Left ventricle myocardium superior (tissue), 1 donor: ENCODE data around the gene CACNA1D. TPM values are rescaled to one million over a fixed set of nuclear protein-coding genes. Genes with fewer than 3 reads are reported as not detected.

ENCODE experiments used
- ATAC-seq: fragments of 200-7000 bp; cut with Tn5 transposase; one replicate; pipeline ENCODE4 v1.9.1; 2020; ENCODE audit warnings: mild to moderate bottlenecking, moderate library complexity
- DNase-seq: peaks from one replicate; pipeline ENCODE4 v3.0.0-alpha.2; 2020
- intact Hi-C: fragments of 100-400 bp; cut with micrococcal nuclease; formaldehyde crosslinking; loops from one replicate; pipeline ENCODE4 v1.11.0; 2022
- total RNA-seq: library from RNA; stranded (reverse); fragmentation: NEBNext Ultra II Directional; extraction: Animal tissue kit (Norgen Biotek cat#: 25700); gene quantifications from one replicate; pipeline ENCODE4 v1.2.1, GENCODE V29; 2021
- donor health status: DM: no; HTN: yes; CAD: no; lungs with severe emphysema.

The CACNA1D gene
- total RNA-seq, 1 donor from 2014 or later = 1.0 TPM

DNA sequence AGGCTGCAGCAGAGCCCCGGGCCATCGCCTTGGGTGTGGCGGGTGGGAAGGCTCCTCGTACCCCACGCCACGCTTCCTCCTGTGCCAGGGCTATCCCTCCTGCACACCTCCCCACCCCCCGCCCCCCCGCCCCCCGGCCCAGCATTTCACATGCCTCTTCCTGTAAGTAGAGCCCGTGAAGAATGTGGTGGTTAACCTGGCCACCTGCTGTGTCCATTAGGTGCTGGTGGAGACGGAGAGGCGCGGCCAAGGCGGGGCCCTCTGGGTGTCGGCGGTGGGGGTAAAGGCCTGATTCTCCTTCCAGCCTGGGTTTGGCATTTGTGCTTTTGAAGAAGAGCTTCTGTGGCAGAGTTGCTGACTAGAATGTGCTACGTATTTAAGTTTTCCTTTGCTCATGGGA, 224.1 kb downstream of the CACNA1D start:
- ATAC-seq = no peak

DNA sequence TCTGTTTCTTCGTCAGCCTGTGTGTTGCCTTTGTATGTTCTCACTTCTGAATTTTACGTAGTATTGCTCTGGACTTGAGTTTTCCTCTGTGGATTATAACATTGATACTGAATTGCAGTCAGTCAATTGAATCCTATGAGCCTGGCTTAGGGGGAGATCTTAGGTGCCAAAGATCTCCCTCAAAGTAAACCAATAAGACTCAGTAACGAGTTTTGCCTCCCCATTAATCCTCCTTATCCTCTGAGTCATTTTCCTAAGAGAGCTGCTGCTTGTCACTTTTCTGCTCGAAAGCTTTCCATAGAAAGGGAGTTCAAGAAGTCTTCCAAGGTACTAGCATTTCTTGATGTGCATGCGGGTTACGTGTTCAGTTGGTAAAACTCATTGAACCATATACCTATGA, 225.4 kb downstream of the CACNA1D start:
- ATAC-seq (no peak), DNase-seq (no peak)
- intact Hi-C loops = no loop called here

More for the DNA sequence above, 224.1 kb downstream of the CACNA1D start:
- intact Hi-C loops = no loop called here
- DNase-seq = no peak

DNA sequence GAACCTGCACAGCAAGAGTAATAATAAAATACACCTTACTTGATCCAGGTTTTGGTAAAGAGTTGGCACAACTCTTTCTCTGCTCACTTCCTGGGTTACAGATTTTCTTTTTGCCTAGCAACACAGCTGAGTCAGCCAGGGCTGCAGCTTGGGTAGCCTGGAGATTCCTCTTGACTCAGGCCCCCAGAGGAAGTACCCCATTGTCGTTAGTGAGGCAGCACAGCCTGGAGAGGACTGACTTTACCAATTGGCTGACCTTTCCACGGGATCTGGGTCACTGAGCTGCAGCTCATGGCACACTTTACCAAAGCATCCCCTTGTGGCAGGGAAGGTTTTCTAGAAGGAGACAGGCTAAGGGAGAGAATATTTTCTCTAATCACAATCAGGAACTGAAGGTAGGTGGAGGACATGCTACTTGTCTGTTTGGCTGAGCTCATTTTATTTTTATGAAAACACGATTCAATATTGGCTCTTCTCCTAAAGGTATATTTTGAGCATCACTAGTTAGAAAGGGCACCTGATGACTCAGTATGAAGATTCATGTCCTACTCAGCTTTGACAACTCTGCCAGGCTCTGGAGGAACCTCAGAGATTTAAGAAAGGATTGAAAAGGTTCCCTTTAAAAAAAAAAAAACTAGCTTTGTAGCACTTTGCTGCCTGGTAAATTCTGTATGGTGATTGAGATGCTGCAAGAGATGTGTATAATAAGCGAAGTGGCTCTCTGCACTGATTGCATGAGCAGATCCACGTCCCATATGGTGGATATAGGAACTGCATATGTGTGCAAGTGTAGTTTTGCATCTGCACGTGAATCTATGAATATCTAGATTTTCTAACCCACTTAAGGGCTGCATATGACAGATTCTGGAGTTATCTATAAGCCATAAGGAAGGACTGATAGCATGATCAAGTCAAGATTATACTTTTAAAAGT, 227.0 kb downstream of the CACNA1D start:
- ATAC-seq (peak; percentile 33), DNase-seq (no peak)
- intact Hi-C loops = no loop called here

- no peak for DNase-seq
- intact Hi-C loops = no loop called here
- ATAC-seq = no peak
These were observed 230.2 kb downstream of the CACNA1D start for GRCh38 chr3:53724566-53724965.

GRCh38 chr3:53725387-53725995, 231.1 kb downstream of the CACNA1D start:
- DNase-seq = no peak
- no peak for ATAC-seq
- intact Hi-C loops = no loop called here

DNA sequence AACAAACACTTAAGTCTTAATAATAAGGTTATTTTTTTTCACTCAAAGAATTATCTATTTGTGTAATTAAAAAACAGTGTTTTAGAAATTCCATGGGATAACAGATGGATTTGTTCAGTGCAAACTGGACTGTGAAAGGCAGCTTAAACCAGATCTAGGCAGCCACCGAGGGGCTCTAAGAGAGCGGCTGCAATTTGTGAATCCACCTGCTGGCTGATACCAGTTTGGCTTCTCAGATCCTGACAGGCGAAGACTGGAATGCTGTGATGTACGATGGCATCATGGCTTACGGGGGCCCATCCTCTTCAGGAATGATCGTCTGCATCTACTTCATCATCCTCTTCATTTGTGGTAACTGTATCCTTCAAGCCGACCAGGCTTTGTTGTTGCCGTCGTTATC, 232.2 kb downstream of the CACNA1D start:
- intact Hi-C loops = no loop called here
- DNase-seq (no peak), ATAC-seq (no peak)

DNA sequence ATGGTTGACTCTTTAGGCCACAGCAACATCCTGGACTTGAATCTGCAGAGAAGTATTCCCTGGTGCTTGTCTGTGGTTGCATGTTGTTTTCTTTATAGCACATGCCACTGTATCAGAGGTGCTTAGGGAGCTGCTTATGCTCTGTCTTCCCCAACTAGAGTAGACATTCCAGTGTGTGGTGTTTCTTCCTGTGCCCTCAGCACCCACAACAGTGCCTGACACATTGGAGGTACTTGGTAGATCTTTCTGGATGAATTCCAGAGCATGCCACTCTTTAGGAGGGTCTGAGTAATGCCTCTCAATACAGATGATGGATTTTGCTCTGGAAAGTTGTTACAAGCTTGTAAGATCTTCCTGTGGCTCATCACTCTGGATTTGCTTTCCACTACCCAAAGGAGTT, 234.2 kb downstream of the CACNA1D start:
- intact Hi-C loops = no loop called here
- ATAC-seq (no peak), DNase-seq (no peak)

GRCh38 chr3:53729159-53729558, 234.7 kb downstream of the CACNA1D start:
- DNase-seq = no peak
- intact Hi-C loops = no loop called here
- ATAC-seq = no peak

DNA sequence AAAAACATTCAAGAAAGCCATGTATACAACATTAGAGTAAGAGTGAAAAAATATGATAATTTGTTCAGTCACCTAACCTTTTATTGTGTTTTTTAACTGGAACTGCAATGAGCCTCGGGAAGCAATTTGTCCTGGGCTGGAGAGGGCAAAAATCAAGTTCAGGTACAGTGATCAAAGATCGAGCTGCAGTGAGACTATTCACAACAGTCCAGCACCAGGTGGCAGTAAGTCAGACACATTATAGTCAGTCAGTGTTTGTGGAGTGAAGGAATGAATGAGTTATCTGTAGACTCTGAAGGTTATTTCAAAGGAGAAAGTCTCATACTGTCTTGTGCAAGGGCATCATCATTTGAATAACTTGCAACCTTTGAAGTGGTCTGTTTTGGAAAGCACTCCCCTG, 235.2 kb downstream of the CACNA1D start:
- intact Hi-C loops = no loop called here
- ATAC-seq (peak; percentile 59), DNase-seq (no peak)

DNA sequence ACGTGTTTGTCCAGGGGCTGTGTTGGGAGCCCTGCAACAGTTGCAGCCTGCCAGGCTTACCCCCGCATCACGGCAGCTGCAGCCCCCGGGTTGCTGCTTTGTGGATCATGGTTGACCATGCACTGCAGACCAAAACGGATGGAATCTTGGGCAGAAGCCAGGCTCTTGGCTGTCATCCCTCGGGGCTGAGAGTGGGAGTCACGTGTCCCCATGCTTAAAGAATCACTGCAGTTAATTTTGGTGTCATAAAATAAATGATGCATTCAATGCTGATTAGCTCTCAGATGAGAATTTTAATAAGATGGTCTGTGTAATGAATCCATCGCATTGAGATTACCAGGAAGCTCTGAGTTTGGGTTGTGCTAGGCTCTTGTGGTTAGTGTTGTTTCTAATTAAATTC, 236.2 kb downstream of the CACNA1D start:
- intact Hi-C loops = no loop called here
- ATAC-seq = peak; percentile 88
- DNase-seq = peak; percentile 74

DNA sequence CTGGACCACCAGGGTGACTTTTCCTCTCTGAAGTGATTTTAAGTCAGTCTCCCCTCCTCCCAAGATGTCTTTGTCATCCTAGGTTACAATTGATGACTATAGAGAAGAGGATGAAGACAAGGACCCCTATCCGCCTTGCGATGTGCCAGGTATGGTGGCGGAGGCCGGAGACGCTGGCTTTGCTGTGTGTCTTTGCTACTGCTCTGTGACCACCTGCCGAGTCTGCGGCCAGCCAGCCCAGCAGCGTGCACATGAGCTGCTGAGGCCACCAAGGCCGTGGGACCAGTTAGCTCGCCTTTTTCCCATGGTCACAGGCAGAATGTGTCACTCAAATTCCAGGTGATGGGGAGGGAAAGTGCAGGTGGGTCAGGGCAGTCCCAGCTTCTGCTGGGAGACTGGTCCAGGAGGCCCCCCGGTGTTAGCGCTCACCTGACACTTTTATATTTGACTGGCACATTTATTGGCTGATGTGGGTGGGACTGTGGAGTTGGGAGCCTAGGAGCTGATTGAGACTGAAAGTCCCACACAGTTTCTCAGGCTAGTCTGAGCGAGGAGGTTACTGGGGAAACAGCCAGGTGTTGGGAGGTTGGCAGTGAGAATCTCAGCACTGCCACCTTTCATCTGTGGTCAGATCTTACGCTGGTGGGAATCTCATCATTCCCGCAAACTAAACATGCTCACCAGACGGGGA, 237.7 kb downstream of the CACNA1D start:
- no peak for DNase-seq
- no peak for ATAC-seq
- intact Hi-C loops = no loop called here

DNA sequence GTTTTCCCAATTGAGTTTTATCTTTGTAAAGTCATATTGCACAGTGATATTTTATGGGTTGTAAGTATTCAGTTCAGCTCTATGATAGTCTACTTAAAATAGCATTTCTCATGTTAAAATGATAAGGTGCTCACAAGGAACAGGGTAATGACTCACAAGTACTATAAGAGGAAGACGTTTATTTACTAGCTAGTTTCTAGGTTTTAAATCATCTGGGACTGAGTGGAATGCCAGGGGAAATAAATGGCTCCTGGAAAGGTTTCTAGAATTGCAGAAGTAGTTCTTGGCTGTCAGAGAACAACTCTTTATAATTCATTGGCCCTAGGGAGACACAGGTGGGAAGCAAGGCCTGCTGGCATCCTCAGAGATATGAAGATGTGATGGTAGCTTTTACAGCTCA, 239.0 kb downstream of the CACNA1D start:
- no peak for ATAC-seq
- intact Hi-C loops = no loop called here
- no peak for DNase-seq

GRCh38 chr3:53739966-53740365, 245.6 kb downstream of the CACNA1D start:
- no peak for DNase-seq
- no peak for ATAC-seq
- intact Hi-C loops = no loop called here

- ATAC-seq (no peak), DNase-seq (no peak)
- intact Hi-C loops = no loop called here
These were observed 246.5 kb downstream of the CACNA1D start for GRCh38 chr3:53740956-53741355.

GRCh38 chr3:53744351-53744750, 249.9 kb downstream of the CACNA1D start:
- DNase-seq (no peak), ATAC-seq (no peak)
- intact Hi-C loops = no loop called here

- DNase-seq (no peak), ATAC-seq (no peak)
- intact Hi-C loops = no loop called here
These were observed 253.1 kb downstream of the CACNA1D start for GRCh38 chr3:53747559-53747958.

GRCh38 chr3:53748512-53749271, 254.3 kb downstream of the CACNA1D start:
- ATAC-seq (peak; percentile 27), DNase-seq (no peak)
- intact Hi-C loops = no loop called here

- ATAC-seq = no peak
- DNase-seq = no peak
- intact Hi-C loops = no loop called here
These were observed 255.0 kb downstream of the CACNA1D start for GRCh38 chr3:53749448-53749847.
